ENCODE data around the gene RICTOR. TPM values are rescaled to one million over a fixed set of nuclear protein-coding genes. Genes with fewer than 3 reads are reported as not detected.
A peak's percentile ranks its signal among the peaks of the same experiment; 100 is the strongest.

Gene RICTOR, protein sequence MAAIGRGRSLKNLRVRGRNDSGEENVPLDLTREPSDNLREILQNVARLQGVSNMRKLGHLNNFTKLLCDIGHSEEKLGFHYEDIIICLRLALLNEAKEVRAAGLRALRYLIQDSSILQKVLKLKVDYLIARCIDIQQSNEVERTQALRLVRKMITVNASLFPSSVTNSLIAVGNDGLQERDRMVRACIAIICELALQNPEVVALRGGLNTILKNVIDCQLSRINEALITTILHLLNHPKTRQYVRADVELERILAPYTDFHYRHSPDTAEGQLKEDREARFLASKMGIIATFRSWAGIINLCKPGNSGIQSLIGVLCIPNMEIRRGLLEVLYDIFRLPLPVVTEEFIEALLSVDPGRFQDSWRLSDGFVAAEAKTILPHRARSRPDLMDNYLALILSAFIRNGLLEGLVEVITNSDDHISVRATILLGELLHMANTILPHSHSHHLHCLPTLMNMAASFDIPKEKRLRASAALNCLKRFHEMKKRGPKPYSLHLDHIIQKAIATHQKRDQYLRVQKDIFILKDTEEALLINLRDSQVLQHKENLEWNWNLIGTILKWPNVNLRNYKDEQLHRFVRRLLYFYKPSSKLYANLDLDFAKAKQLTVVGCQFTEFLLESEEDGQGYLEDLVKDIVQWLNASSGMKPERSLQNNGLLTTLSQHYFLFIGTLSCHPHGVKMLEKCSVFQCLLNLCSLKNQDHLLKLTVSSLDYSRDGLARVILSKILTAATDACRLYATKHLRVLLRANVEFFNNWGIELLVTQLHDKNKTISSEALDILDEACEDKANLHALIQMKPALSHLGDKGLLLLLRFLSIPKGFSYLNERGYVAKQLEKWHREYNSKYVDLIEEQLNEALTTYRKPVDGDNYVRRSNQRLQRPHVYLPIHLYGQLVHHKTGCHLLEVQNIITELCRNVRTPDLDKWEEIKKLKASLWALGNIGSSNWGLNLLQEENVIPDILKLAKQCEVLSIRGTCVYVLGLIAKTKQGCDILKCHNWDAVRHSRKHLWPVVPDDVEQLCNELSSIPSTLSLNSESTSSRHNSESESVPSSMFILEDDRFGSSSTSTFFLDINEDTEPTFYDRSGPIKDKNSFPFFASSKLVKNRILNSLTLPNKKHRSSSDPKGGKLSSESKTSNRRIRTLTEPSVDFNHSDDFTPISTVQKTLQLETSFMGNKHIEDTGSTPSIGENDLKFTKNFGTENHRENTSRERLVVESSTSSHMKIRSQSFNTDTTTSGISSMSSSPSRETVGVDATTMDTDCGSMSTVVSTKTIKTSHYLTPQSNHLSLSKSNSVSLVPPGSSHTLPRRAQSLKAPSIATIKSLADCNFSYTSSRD (N-terminal part only)
- 39.3 TPM for total RNA-seq

DNA sequence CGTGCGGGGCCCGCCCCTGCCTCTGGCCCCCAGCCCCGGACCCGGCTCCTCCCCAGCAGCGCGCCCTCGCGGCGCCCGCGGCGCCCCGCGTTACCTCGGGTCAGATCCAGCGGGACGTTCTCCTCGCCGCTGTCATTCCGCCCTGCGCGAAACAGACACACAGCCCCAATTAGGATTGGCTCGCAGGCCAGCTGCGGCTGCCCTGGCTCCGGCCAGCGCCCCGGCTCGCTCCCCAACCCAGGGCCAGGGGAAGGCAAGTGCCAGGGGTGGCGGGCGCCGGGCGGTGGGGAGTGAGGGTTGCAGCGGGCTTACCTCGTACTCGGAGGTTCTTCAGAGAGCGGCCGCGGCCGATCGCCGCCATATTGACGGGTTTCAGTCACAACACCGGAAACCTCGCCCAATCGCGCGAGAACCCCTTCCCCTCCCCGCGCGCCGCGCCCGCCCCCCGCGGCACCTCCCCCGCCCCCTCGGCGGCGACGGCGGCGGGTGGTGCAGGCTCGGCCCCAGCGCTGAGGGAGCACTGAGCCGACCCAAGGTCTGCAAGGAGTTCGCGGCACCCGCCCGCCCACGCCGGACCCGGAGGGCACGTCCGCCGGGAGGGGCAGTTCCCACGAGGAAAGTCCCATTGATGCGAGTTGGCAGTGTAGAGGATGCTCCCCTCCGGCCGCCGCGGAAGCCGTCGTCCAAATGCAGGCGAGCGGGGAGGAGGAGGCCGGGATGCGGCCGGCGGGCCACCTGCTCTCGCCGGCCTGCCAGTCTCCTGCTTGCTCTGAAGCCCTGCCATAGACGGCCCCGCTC is at the start of gene RICTOR:
RICTOR (minus strand) TSS at position 383 of the 798 bp plus-strand sequence; CDS start at position 361, 22 bp downstream.
- peak; percentile 68 to 92 (median 88) for DNase-seq (ENCODE audit: low read depth in 2 of 3, low spot score in 2 of 3)

- no peak for DNase-seq (ENCODE audit: low read depth in 2 of 3, low spot score in 2 of 3)
Observed at GRCh38 chr5:39121922-39122321, 47.7 kb upstream of the RICTOR start.

DNA sequence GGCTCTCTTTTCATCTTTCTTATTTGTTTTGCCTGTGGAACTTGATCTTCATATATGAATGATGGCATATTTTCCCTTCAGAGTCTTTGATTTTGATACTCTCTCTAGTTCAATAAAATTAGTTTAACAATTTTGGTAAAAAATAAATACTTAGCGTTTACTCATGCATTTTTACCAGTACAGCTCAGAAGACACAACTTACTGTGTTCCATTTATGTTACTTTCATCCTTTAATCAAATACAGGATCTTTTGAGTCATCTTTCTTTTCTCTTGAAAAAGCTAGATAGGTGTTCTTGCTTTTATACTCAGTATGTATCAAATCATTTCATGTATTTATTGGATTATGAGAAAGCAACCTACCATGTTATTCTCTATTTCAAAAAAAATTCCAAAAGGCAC is 47.1 kb upstream of the RICTOR start:
- no peak for DNase-seq (ENCODE audit: low read depth in 2 of 3, low spot score in 2 of 3)

GRCh38 chr5:39120052-39120420 is 45.8 kb upstream of the RICTOR start:
- no peak for DNase-seq (ENCODE audit: low read depth in 2 of 3, low spot score in 2 of 3)

DNA sequence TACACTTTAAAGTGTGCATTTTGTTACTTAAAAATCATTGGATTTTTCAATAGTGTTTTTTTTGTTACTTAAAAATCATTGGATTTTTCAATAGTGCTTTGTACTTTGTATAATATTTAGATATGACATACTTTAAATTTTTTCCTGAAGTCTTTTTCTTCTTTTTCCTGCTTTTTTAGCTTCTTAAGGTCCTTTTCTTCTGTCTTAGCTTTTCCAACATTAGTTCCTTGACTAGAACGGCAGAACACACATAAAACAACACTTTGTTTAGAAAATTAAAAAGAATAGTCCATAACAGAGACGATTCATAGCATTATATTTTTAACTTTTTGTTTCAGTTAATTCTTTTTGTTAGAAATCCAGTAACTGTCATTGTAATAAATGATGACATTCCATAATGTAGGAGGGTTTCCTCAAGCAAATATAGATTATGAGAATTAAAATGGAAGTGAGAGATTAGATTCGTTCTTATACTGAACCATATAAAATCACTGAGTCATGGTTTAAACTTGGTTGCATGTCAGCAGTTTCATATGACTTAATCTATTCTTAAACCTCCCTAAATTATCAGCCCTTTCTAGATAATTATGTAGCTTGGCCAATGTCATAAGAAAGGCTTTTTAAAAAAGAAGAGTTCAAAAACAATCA is 45.3 kb upstream of the RICTOR start:
- DNase-seq (ENCODE audit: low read depth in 2 of 3, low spot score in 2 of 3), result no peak

- no peak for DNase-seq (ENCODE audit: low read depth in 2 of 3, low spot score in 2 of 3)
Observed at GRCh38 chr5:39118638-39119037, 44.4 kb upstream of the RICTOR start.

GRCh38 chr5:39117401-39117800 is 43.2 kb upstream of the RICTOR start:
- peak in 1 of 3 donors; percentile 4 for DNase-seq (ENCODE audit: low read depth in 2 of 3, low spot score in 2 of 3)

DNA sequence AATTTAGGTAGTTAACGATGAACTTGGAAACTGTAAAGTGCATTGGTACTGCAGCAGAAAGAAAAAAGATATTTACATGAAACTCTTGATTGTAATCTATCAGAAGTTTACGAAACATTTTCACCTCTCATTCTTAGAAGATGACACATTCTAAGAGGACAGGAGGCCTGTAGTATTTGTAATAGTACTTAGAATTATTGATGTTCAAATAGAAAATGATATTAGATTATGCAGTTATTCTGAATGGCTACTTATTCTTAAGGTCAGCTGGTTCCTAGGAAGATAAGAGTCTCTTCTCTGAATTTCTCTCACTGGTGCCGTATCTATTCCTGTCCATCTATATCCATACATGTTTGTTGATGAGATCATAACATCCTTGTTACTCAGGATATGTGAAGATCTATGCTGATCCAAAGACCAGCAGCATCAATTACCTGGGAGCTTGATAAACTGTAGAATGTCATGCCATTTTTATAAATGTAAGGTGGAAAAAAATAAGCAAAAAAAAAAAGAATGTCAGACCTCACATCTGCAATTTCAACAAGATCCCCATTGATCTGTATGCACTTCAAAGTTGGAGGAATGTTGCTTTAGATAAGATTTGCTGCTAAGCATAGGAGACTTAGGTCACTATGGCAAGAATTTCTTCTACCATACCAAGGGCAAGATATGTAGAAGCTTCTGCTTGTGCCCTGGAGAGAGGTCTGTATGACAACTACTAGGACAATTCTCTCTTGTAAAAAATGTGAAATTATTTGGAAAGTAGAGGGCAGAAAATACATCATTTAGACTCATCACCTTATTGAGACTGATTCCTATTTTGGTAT is 42.4 kb upstream of the RICTOR start:
- no peak for DNase-seq (ENCODE audit: low read depth in 2 of 3, low spot score in 2 of 3)

GRCh38 chr5:39115644-39116343 is 41.6 kb upstream of the RICTOR start:
- no peak for DNase-seq (ENCODE audit: low read depth in 2 of 3, low spot score in 2 of 3)

- no peak for DNase-seq (ENCODE audit: low read depth in 2 of 3, low spot score in 2 of 3)
Observed at GRCh38 chr5:39114155-39114554, 40.0 kb upstream of the RICTOR start.

GRCh38 chr5:39113354-39113953 is 39.3 kb upstream of the RICTOR start:
- no peak for DNase-seq (ENCODE audit: low read depth in 2 of 3, low spot score in 2 of 3)

DNA sequence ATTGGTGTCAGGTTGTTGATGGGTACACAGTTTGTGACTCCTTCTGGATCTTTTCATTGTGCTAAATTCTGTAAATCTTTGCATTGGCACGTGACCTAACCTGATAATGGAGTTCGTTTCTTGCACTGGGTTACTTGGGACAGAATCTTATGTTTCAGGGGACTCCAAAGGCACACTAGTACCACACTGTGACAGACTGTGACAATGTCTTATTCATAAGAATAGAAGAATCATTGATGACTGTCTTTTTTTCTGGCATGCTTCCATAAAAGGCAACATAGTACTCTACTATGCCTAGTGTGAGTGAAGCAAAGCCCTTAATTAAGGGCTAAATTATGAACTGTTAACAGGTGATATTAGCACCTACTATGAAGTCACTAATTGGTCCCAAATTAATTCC is 35.4 kb upstream of the RICTOR start:
- DNase-seq (ENCODE audit: low read depth in 2 of 3, low spot score in 2 of 3), result no peak

DNA sequence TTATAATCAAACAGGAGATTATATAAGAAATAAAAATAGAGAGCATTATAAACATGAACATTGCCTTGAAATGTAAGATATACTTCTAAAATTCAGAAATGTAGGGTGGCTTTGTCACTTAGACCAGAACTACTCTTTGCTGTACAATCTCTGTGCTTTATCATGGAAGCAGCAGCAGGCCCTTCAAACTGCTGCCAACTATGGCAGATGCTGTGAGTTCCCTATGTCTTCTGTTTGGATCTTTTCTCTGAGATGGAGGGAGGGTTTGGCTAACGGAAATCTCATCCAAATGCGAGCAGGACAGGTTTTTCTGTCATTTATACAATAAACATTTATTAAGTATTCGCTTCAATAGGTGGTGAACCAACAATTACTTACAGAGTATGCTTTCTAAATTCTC is 34.8 kb upstream of the RICTOR start:
- DNase-seq (ENCODE audit: low read depth in 2 of 3, low spot score in 2 of 3), result no peak

DNA sequence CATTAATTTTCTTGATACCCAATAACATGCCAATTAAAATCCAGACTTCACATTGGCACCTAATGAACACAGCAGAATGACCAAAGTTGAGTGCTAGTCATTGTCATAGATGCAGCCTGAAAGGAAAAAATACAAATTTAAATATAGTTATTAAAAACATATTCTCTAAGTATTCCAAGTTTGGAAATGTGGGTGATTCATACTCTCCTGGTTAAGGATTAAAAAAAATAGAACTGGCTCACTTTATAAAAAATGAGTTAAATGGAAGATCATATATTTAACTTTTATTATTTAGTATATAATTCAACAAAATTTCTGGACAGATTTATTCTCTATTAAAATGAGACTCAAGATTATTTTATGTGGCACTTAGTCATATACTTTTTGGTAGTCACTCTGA is 33.2 kb upstream of the RICTOR start:
- DNase-seq (ENCODE audit: low read depth in 2 of 3, low spot score in 2 of 3), result no peak

GRCh38 chr5:39106322-39106721 is 32.1 kb upstream of the RICTOR start:
- DNase-seq (ENCODE audit: low read depth in 2 of 3, low spot score in 2 of 3), result peak in 2 of 3 donors; percentile 7 to 46

DNA sequence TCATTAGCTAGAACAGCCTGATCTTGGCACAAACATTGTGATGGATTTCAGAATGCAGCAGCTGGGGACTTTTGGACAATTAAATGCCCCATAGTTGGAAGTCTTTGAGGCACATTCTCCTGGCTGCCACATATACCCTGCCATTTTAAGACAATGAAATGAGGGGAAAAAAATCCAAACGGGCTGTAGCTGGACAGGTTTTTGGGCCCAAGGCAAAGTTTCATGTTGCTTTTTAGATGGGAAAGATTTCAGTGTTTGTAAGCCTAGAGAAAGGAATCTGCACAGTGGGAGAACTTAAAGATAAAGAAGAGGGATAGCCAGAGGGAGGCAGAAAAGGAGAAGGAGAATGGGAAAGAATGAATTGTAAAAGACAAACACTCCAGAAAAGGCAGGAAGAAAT is 30.0 kb upstream of the RICTOR start:
- no peak for DNase-seq (ENCODE audit: low read depth in 2 of 3, low spot score in 2 of 3)

GRCh38 chr5:39102684-39103155 is 28.5 kb upstream of the RICTOR start:
- no peak for DNase-seq (ENCODE audit: low read depth in 2 of 3, low spot score in 2 of 3)

All from hematopoietic multipotent progenitor cell (in vitro differentiated cells).